Head of caudate nucleus (tissue), 42 donors: ENCODE results near the gene TAMM41.
A peak's percentile ranks its signal among the peaks of the same experiment; 100 is the strongest.
"Not testable (repeated sequence)": the region's sequence is repeated elsewhere in the genome, so short reads cannot be mapped to it uniquely, and the experiment has no call there.

Experiments used
- DNase-seq, 42 donors: peaks; one replicate each; pipeline versions ENCODE4 v3.0.0 to v3.0.0-alpha.2; 2020 to 2021; ENCODE audit warnings: mixed read lengths in 7 of 42
- intact Hi-C: fragments of 100-400 bp; cut with DNase I; formaldehyde crosslinking; loops from one replicate; pipeline ENCODE4 v1.15.0; 2022

Gene TAMM41, protein sequence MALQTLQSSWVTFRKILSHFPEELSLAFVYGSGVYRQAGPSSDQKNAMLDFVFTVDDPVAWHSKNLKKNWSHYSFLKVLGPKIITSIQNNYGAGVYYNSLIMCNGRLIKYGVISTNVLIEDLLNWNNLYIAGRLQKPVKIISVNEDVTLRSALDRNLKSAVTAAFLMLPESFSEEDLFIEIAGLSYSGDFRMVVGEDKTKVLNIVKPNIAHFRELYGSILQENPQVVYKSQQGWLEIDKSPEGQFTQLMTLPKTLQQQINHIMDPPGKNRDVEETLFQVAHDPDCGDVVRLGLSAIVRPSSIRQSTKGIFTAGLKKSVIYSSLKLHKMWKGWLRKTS

GRCh38 chr3:11846281-11847266 lies at the start of gene TAMM41:
Gene TAMM41, minus strand, starts transcription at chr3:11846885. Its CDS starts 249 bp downstream, at chr3:11846636.
- peak; percentile 83 to 98 (median 95) for DNase-seq
- intact Hi-C loops = no loop called here

GRCh38 chr3:11878837-11879236 lies 32.2 kb upstream of the TAMM41 start:
- intact Hi-C loops = no loop called here

DNA sequence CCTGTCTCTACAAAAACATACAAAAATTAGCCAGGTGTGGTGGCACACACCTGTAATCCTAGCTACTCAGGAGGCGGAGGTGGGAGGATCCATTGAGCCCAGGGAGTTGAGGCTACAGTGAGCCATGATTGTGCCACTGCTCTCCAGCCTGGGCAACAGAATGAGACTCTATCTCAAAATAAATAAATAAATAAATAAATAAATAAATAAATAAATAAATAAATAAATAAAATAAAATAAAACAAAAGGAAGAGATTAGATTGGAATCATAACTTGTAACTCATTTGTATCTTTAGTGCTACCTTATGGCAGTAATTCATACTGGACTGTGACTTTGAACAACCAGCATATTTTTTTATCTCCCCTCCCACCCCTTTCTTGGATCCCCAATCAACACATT lies 28.0 kb upstream of the TAMM41 start:
- DNase-seq, intact Hi-C loops: not testable (repeated sequence)

More at GRCh38 chr3:11878837-11879236, 32.2 kb upstream of the TAMM41 start:
- no peak for DNase-seq

DNA sequence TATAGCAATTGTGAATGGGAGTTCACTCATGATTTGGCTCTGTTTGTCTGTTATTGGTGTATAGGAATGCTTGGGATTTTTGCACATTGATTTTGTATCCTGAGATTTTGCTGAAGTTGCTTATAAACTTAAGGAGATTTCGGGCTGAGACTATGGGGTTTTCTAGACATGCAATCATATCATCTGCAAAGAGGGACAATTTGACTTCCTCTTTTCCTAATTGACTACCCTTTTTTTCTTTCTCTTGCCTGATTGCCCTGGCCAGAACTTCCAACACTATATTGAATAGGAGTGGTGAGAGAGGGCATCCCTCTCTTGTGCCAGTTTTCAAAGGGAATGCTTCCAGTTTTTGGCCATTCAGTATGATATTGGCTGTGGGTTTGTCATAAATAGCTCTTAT lies 17.1 kb upstream of the TAMM41 start:
- intact Hi-C loops, DNase-seq: not testable (repeated sequence)

DNA sequence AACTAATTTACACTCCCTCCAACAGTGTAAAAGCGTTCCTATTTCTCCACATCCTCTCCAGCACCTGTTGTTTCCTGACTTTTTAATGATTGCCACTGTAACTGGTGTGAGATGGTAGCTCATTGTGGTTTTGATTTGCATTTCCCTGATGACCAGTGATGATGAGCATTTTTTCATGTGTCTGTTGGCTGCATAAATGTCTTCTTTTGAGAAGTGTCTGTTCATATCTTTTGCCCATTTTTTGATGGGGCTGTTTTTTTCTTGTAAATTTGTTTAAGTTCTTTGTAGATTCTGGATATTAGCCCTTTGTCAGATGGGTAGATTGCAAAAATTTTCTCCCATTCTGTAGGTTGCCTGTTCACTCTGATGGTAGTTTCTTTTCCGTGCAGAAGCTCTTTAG lies 15.9 kb upstream of the TAMM41 start:
- DNase-seq, intact Hi-C loops: not testable (repeated sequence)

DNA sequence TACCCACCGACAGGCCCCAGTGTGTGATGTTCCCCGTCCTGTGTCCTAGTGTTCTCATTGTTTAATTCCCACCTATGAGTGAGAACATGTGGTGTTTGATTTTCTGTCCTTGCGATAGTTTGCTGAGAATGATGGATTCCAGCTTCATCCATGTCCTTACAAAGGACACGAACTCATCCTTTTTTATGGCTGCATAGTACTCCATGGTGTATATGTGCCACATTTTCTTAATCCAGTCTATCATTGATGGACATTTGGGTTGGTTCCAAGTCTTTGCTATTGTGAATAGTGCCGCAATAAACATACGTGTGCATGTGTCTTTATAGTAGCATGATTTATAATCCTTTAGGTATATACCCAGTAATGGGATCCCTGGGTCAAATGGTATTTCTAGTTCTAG lies 15.5 kb upstream of the TAMM41 start:
- DNase-seq, intact Hi-C loops: not testable (repeated sequence)

DNA sequence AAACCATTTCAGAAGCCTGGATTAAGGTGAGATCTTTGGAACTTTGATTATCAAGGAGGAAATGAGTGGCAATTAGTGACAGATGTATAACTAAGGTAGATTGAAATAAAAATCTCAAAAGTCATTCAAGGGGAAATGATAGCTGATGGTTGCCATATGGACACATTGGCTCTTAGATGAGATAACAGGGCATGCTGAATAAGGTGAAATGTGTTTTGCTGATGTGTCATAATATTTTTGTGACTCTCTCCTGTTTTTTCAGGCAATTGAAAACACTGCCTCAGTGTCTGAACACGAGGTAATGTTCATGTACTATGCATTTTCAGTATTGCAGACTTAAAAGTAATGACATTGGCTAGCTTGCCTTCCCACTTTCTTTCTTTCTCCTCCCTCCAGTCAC lies 13.5 kb upstream of the TAMM41 start:
- DNase-seq, intact Hi-C loops: not testable (repeated sequence)

- intact Hi-C loops = no loop called here
- no peak for DNase-seq
Observed at GRCh38 chr3:11853450-11853849, 6.8 kb upstream of the TAMM41 start.

DNA sequence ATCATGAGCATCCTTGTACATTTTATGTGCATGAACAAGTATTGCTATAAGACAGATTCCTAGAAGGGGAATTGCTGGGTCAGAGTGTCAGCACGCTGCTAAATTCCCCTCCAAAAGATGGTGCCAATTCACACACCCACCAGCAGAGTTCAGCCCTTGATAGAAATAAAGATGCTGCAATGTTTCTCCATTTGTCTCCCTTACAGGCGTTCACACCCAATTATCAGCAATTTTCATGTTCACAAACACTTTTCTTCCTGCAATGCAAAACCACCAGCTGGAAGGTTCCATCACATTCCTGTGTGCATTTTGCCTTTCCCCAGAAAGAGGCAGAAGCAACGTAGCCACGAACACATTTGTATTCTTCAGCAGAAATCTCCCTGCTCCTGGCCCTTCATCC lies 3.3 kb upstream of the TAMM41 start:
- intact Hi-C loops = no loop called here
- DNase-seq = peak in 2 of 42 donors; percentile 7 to 9

GRCh38 chr3:11847607-11848006 lies 922 bp upstream of the TAMM41 start:
- peak in 2 of 42 donors; percentile 4 to 5 for DNase-seq
- intact Hi-C loops = no loop called here

- DNase-seq = no peak
- intact Hi-C loops = no loop called here
Observed at GRCh38 chr3:11845651-11846050, 1.0 kb downstream of the TAMM41 start.

DNA sequence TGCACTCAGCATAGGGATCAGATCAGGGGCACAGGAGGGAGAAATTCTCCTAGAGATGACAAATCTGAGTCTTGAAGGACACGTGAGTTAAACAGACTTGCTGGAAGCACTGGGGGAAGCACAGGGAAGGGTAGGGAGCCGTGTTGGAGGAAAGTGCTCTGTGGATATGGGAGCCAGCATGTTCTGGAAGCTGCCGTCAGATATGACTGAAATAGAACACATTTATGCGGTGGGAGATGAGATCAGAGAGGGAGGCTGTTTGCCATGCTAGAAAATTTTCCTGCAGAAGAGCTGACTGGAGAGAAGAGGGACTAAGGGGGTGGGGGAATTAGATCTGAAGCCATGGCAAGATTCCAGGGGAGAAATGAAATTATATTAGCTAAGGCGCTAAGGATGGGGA lies 1.8 kb downstream of the TAMM41 start:
- intact Hi-C loops = no loop called here
- peak in 40 of 42 donors; percentile 24 to 84 (median 59) for DNase-seq

- intact Hi-C loops = no loop called here
- DNase-seq = peak in 1 of 42 donors; percentile 17
Observed at GRCh38 chr3:11835028-11835639, 11.6 kb downstream of the TAMM41 start.

DNA sequence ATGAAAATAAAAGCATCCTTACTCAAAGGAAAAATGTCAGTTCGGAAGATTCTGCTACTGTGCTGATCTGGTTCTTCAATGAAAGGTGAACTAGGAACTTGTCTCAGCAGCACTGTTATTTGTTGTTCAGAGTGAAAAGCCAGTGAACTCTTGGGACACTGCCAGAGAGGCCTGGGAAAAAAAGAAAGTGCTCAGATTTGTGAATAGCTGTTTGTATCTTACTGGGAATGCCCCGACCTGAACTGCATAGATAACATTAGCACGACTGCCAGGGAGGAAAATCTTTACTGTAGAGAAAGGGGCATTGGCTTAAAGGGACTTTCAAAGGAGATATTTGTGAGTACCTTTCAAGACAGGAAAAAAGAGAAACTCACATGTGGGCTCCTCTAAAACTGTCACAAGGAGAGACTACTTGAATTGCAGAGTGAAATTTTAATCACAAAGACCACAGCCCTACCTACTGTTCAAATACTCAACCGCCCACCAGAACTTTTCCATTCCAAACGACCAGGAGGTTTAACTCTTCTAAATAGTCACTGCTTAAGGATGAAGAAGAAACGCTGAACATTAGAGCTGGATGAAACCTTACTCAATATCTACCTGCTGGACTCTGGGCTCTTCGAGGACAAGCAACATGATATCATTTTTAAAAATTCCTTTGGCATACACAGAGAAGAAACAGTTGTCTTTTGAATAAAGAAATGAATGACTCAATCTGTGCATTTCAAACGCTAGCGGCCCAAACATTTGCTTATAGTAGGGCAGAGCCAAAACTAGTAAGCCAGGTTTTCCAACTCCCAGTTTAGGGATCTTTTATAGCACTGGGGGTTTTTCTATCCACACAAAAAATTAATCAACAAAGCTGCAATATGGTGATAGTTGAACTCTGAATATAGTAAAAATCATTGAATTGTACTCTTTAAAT lies 13.4 kb downstream of the TAMM41 start:
- peak in 33 of 42 donors; percentile 17 to 85 (median 53) for DNase-seq
- intact Hi-C loops = no loop called here

DNA sequence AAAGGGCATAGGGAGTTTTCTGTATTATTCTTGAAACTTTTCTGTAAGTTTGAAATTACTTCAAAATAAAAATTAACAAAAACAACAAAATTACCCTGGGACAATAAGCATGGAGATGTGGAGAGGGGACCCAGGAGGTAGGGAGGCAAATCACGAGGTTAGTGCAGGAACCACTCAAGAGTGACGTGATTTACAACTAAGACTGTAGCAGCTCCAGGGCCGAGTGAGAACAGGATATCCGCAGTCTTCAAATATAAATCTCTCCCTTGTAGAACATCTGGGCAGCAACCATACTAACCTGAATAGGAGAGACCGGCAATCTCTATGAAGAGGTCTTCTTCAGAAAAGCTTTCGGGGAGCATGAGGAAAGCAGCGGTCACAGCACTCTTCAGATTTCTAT lies 17.3 kb downstream of the TAMM41 start:
- no peak for DNase-seq
- intact Hi-C loops = loop anchor here (10.0 kb wide), 1 partner anchor 455 kb away; no protein-coding TSS in a partner anchor

DNA sequence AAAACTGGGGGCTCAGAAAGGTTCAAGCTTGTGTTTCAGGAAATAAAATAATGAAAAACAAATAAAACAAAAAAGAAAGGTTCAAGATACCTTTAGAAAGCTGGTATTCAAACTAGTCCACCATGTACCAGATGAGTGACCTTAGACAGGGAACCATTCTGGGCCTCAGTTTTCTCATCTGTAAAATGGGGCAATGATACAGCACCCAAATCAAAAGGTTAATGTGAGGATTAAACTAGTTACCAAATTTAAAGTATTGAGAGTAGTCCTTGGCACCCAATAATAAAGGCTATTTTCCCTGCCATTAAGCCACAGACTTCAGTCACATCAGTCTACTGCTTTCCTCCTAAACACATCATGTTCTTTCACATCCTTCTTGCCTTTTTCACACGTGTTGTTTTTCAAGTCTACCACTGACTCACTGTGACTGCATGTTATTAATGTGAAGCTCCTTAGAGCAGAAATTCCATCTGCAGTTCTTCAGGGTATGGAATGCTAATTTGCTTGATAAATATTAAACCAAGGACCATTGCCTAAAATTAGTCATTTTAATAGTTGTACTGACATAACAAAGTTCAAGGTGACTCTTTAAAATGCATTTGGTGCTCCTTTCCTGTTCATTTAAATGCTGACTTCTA lies 19.9 kb downstream of the TAMM41 start:
- intact Hi-C loops = loop anchor here (10.0 kb wide), 1 partner anchor 452 kb away; no protein-coding TSS in a partner anchor

GRCh38 chr3:11825301-11825700 lies 21.4 kb downstream of the TAMM41 start:
- intact Hi-C loops = loop anchor here (10.0 kb wide), 1 partner anchor 450 kb away; no protein-coding TSS in a partner anchor
- no peak for DNase-seq

More for the DNA sequence above, 19.9 kb downstream of the TAMM41 start:
- no peak for DNase-seq
